NCI-H146 treated with DMSO at 0.1 percent for 48 hours (cell line): ENCODE data around the gene SLC45A2.
"Not testable (repeated sequence)": the region's sequence is repeated elsewhere in the genome, so short reads cannot be mapped to it uniquely, and the experiment has no call there.

Experiments used
- DNase-seq: peaks from one replicate; lab custom pipeline; 2025; ENCODE audit not compliant: unreplicated experiment; lab: John Stamatoyannopoulos, UW

Gene SLC45A2, protein sequence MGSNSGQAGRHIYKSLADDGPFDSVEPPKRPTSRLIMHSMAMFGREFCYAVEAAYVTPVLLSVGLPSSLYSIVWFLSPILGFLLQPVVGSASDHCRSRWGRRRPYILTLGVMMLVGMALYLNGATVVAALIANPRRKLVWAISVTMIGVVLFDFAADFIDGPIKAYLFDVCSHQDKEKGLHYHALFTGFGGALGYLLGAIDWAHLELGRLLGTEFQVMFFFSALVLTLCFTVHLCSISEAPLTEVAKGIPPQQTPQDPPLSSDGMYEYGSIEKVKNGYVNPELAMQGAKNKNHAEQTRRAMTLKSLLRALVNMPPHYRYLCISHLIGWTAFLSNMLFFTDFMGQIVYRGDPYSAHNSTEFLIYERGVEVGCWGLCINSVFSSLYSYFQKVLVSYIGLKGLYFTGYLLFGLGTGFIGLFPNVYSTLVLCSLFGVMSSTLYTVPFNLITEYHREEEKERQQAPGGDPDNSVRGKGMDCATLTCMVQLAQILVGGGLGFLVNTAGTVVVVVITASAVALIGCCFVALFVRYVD

GRCh38 chr5:33984671-33985124 is at the start of gene SLC45A2:
TSS of gene SLC45A2 (minus strand) at chr5:33984693. CDS start at chr5:33984583, 110 bp downstream.
- no peak for DNase-seq

GRCh38 chr5:34031966-34032365 is 47.5 kb upstream of the SLC45A2 start:
- no peak for DNase-seq

- no peak for DNase-seq
These were observed 46.6 kb upstream of the SLC45A2 start for GRCh38 chr5:34031117-34031516.

DNA sequence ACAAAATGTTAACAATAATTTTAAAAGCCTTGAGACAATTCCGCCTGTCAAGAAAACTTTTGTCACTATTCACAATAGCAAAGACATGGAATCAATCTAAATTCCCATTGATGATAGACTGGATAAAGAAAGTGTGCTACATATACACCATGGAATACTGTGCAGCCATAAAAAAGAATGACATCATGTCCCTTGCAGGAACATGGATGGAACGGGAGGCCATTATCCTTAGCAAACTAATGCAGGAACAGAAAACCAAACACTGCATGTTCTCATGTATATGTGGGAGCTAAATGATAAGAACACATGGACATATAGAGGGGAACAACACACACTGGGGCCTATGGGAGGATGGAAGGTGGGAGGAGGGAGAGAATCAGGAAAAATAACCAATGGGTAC is 46.1 kb upstream of the SLC45A2 start:
- not testable (repeated sequence) for DNase-seq

DNA sequence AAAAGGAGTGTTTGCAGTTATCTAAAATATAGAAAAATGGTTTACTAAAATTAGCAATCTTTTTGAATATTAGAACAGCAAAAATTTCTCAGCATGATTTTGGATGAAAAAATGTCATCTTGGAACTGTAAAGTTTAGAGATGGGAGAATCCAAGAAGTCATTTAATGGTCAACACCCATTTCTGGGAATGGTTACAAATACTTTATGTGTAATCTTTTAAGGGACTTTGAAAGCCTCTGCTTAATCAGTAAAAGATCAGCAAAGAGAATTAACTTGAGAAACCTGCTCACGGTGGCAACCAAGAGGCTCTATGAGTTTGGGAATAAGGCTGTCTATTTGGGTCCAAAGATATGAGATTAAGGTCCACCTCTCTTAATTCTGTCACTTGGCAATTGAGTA is 45.6 kb upstream of the SLC45A2 start:
- no peak for DNase-seq

- no peak for DNase-seq
These were observed 43.9 kb upstream of the SLC45A2 start for GRCh38 chr5:34028349-34028748.

DNA sequence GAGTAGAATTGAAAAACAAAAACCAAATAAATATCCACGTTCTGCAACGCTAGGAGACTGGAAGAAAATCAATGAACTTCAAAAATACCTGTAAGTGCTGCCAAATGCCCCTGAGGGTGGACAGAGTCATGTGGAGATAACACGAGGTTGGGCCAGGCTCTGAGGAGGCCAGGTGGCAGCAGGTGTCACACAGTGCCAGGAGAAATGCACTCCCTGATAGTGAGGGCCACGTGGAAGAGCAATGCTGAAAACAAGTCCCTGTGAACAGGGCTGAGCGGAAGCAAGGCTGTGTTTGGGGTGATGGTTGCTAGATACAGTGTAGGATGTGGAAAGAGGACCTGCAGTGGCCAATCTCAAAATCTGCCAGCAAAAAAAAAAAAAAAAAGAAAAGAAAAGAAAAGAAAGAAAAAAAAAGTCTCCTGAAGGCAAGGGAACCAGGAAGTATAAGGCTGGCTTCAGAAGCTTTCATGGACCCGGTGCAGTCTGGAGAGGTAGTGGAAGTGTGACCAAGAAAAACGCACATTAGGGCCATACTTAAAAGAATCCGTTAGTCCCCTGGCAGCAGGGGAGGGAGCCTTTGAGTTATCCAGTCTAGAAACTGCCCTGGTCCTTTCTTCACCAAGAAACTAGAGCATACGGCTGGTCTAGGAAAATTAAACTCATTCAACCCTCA is 41.7 kb upstream of the SLC45A2 start:
- DNase-seq: peak; percentile 66

GRCh38 chr5:34022121-34022705 is 37.7 kb upstream of the SLC45A2 start:
- DNase-seq: no peak

DNA sequence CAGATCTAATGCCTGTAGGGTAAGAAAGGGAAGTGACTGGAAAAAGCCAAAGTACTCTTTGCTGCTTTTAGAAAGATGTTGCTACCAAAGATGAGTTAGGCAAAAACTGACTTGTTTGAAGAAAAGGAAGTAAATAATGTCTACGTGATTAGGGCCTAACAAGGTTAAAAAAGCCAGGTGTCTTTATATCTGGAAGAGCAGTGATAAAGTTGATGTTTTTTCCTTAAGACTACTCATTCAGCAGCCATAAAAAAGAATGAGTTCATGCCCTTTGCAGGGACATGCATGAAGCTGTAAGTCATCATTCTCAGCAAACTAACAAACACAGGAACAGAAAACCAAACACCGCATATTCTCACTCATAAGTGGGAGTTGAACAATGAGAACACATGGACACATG is 36.8 kb upstream of the SLC45A2 start:
- no peak for DNase-seq

GRCh38 chr5:34020726-34021125 is 36.2 kb upstream of the SLC45A2 start:
- DNase-seq: no peak

GRCh38 chr5:34017254-34017653 is 32.8 kb upstream of the SLC45A2 start:
- DNase-seq: no peak

- DNase-seq: no peak
These were observed 32.3 kb upstream of the SLC45A2 start for GRCh38 chr5:34016750-34017149.

- DNase-seq: no peak
These were observed 31.7 kb upstream of the SLC45A2 start for GRCh38 chr5:34016222-34016621.

DNA sequence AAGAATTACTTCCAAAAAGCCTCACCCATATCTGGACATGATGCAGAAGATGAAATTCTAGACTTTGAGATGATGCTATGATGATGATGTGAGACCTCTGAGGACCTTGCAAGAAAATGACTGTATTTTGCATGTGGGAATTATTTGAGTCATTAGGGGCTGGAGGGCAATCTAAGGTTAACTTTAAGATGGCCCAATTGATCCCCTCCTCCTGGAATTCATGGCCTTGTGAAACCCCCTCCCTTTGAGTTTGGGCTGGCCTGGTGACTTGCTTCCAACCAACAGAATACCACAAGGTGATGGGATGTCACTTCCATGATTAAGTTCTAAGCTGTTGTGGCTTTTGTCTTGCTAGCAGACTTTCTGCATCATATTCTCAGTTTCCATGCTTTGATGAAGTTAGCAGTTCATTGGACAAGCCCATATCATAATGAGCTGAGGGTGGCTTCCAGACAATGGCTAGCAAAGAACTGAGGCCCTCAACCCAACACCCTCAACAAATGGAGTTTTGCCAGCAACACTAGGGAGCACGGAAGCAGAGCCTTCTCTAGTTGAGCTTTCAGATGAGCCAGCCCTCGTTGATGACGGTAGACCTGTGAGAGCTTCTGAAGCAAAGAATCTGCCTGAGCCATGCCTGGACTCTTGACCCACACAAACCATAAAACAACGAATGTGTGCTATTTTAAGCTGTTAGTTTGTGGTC is 30.8 kb upstream of the SLC45A2 start:
- DNase-seq: no peak

- DNase-seq: no peak
These were observed 30.1 kb upstream of the SLC45A2 start for GRCh38 chr5:34014626-34015025.

DNA sequence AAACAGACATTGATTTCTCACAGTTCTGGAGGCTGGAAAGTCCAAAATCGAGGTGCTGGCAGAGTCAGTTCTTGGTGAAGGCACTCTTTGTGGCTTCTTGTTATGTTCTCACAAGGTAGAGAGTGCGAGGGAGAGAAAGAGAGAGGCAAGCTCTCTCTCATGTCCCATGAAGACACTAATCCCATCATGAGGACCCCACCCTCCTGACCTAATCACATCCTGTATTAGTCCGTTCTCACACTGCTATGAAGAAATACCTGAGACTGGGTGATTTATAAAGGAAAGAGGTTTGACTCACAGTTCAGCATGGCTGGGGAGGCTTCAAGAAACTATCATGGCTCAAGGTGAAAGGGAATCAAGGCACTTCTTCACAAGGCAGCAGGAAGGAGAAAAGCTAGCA is 29.1 kb upstream of the SLC45A2 start:
- DNase-seq: no peak

GRCh38 chr5:34012791-34013190 is 28.3 kb upstream of the SLC45A2 start:
- no peak for DNase-seq

- DNase-seq: no peak
These were observed 27.0 kb upstream of the SLC45A2 start for GRCh38 chr5:34011536-34011935.

- DNase-seq: peak; percentile 66
These were observed 25.7 kb upstream of the SLC45A2 start for GRCh38 chr5:34010146-34010545.

GRCh38 chr5:34009610-34010009 is 25.1 kb upstream of the SLC45A2 start:
- no peak for DNase-seq

DNA sequence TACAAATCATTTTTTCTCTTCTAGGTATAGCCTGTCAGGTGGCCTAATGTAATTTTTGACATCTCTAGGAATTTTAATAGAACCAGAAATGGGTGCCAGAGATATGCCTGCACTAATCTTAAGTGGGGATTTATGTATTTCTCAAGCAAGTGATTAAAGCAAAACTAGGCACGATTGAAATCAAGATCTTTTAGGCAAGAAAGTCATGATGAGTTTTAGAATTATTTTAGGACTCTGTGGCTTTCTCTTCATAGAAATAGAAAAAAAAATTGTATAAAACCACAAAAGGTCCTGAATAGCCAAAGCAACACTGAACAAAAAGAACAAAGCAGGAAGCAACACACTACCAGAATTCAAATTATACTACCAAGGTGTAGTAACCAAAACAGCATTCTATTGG is 24.3 kb upstream of the SLC45A2 start:
- no peak for DNase-seq
